GM18868 (cell line): ENCODE measurements around the gene TRAF3IP1.

Experiments used
- ATAC-seq: cut with Tn5 transposase; IDR thresholded peaks from one replicate; pipeline ENCODE4 v1.9.1; 2021; ENCODE audit warnings: mild to moderate bottlenecking, moderate library complexity; ENCODE audit not compliant: unreplicated experiment

TRAF3IP1 gene

GRCh38 chr2:238286987-238287736, 33.2 kb upstream of the TRAF3IP1 start:
- no peak for ATAC-seq

GRCh38 chr2:238287737-238288649, 32.3 kb upstream of the TRAF3IP1 start, which contains the start of gene PER2:
TSS of gene PER2 (minus strand) at chr2:238288610. CDS start at chr2:238277936, 10,674 bp downstream.
- ATAC-seq = peak; percentile 35

GRCh38 chr2:238288650-238289573, 31.4 kb upstream of the TRAF3IP1 start:
- ATAC-seq = peak; percentile 91

GRCh38 chr2:238289574-238289973, 30.7 kb upstream of the TRAF3IP1 start:
- ATAC-seq = no peak

GRCh38 chr2:238290091-238290509, 30.2 kb upstream of the TRAF3IP1 start:
- no peak for ATAC-seq

GRCh38 chr2:238290715-238291549, 29.4 kb upstream of the TRAF3IP1 start:
- no peak for ATAC-seq

- no peak for ATAC-seq
These were observed 28.6 kb upstream of the TRAF3IP1 start for GRCh38 chr2:238291550-238292281.

GRCh38 chr2:238294046-238294392, 26.3 kb upstream of the TRAF3IP1 start:
- ATAC-seq = no peak

- ATAC-seq = no peak
These were observed 25.8 kb upstream of the TRAF3IP1 start for GRCh38 chr2:238294393-238295143.

- no peak for ATAC-seq
These were observed 24.9 kb upstream of the TRAF3IP1 start for GRCh38 chr2:238295144-238296112.

- ATAC-seq = no peak
These were observed 23.5 kb upstream of the TRAF3IP1 start for GRCh38 chr2:238296638-238297457.

- ATAC-seq = no peak
These were observed 20.5 kb upstream of the TRAF3IP1 start for GRCh38 chr2:238299803-238300202.

- no peak for ATAC-seq
These were observed 18.2 kb upstream of the TRAF3IP1 start for GRCh38 chr2:238302087-238302486.

GRCh38 chr2:238302751-238303150, 17.6 kb upstream of the TRAF3IP1 start:
- ATAC-seq = no peak

GRCh38 chr2:238304116-238304515, 16.2 kb upstream of the TRAF3IP1 start:
- no peak for ATAC-seq

GRCh38 chr2:238305092-238305862, 15.0 kb upstream of the TRAF3IP1 start:
- no peak for ATAC-seq
